Activated CD8-positive, alpha-beta memory T cell treated with anti-CD3 and anti-CD28 coated beads for 4 hours (primary cell): ENCODE data around the gene ARHGAP8.
"Not testable (repeated sequence)": the region's sequence is repeated elsewhere in the genome, so short reads cannot be mapped to it uniquely, and the experiment has no call there.

Experiments
- DNase-seq, 2 donors: peaks; one replicate each; pipeline ENCODE4 v3.0.0-alpha.2; 2020; ENCODE audit warnings: low read depth in 2 of 2

Gene ARHGAP8

GRCh38 chr22:44858819-44859218 is 106.4 kb downstream of the ARHGAP8 start:
- DNase-seq = not testable (repeated sequence)

GRCh38 chr22:44859641-44860040 is 107.3 kb downstream of the ARHGAP8 start:
- DNase-seq = no peak

- no peak for DNase-seq
These were observed 107.9 kb downstream of the ARHGAP8 start for GRCh38 chr22:44860311-44860710.

GRCh38 chr22:44861245-44861644 is 108.9 kb downstream of the ARHGAP8 start:
- no peak for DNase-seq

GRCh38 chr22:44862281-44862680 is 109.9 kb downstream of the ARHGAP8 start:
- DNase-seq = no peak

GRCh38 chr22:44862981-44863860 is 110.8 kb downstream of the ARHGAP8 start:
- DNase-seq = no peak

- DNase-seq = no peak
These were observed 113.0 kb downstream of the ARHGAP8 start for GRCh38 chr22:44865193-44866057.

- DNase-seq = no peak
These were observed 116.8 kb downstream of the ARHGAP8 start for GRCh38 chr22:44869196-44869595.

- DNase-seq = no peak
These were observed 117.6 kb downstream of the ARHGAP8 start for GRCh38 chr22:44870021-44870420.

- no peak for DNase-seq
These were observed 119.4 kb downstream of the ARHGAP8 start for GRCh38 chr22:44871782-44872181.

GRCh38 chr22:44876921-44877320 is 124.5 kb downstream of the ARHGAP8 start:
- no peak for DNase-seq

- DNase-seq = no peak
These were observed 126.3 kb downstream of the ARHGAP8 start for GRCh38 chr22:44878483-44879300.

GRCh38 chr22:44879301-44879680 is 126.9 kb downstream of the ARHGAP8 start:
- no peak for DNase-seq

- no peak for DNase-seq
These were observed 128.4 kb downstream of the ARHGAP8 start for GRCh38 chr22:44880610-44881290.

- no peak for DNase-seq
These were observed 129.2 kb downstream of the ARHGAP8 start for GRCh38 chr22:44881624-44882023.

- DNase-seq = no peak
These were observed 130.0 kb downstream of the ARHGAP8 start for GRCh38 chr22:44882226-44882905.

GRCh38 chr22:44883011-44883421 is 130.6 kb downstream of the ARHGAP8 start:
- no peak for DNase-seq

GRCh38 chr22:44884562-44884961 is 132.2 kb downstream of the ARHGAP8 start:
- DNase-seq = no peak

GRCh38 chr22:44884968-44885805 is 132.8 kb downstream of the ARHGAP8 start:
- no peak for DNase-seq
